Thoracic aorta (tissue), 2 donors: ENCODE results near the gene DMD. TPM values are rescaled to one million over a fixed set of nuclear protein-coding genes. Genes with fewer than 3 reads are reported as not detected.
"Not testable (repeated sequence)": the region's sequence is repeated elsewhere in the genome, so short reads cannot be mapped to it uniquely, and the experiment has no call there.

Source experiments
- ATAC-seq: fragments of 150-250 bp; one replicate; pipeline ENCODE4 v1.8.0; 2017; ENCODE audit warnings: low read depth; ENCODE audit not compliant: insufficient number of reproducible peaks, low FRiP score
- DNase-seq: peaks from one replicate; pipeline ENCODE4 v3.0.0-alpha.2; 2020; ENCODE audit warnings: low spot score
- H3K27ac ChIP-seq, 2 donors: fragments of 200-600 bp; sonication (generic); 1 replicate in 1 of 2; 2 replicates in 1 of 2; pipeline ENCODE4 v1.5.1; 2016; ENCODE audit warnings: mild to moderate bottlenecking in 2 of 2, moderate library complexity in 2 of 2
- H3K27me3 ChIP-seq: fragments of 200-600 bp; sonication (generic); replicated peaks from 2 replicates; pipeline ENCODE4 v1.6.0; 2016; ENCODE audit warnings: mild to moderate bottlenecking; ENCODE audit not compliant: insufficient read depth
- H3K36me3 ChIP-seq: fragments of 200-600 bp; sonication (generic); one replicate; pipeline ENCODE4 v1.5.1; 2016
- H3K4me1 ChIP-seq, 2 donors: fragments of 200-600 bp; sonication (generic); 1 replicate in 1 of 2; 2 replicates in 1 of 2; pipeline versions ENCODE4 v1.5.1 to v1.6.0; 2016; ENCODE audit warnings: low read depth in 2 of 2, mild to moderate bottlenecking in 1 of 2; ENCODE audit not compliant: control insufficient read depth in 1 of 2
- H3K4me3 ChIP-seq: fragments of 200-600 bp; sonication (generic); 2 replicates; pipeline ENCODE4 v1.5.1; 2016; ENCODE audit warnings: mild to moderate bottlenecking
- H3K9me3 ChIP-seq: fragments of 200-600 bp; sonication (generic); 2 replicates; pipeline ENCODE4 v1.5.1; 2016
- total RNA-seq, 2 donors: library from RNA; depleted of rRNA; stranded (reverse); fragments of >200 nt; gene quantifications; one replicate each; pipeline versions ENCODE4 v1.1.0 to v1.2.3, GENCODE V29; 2016
- TF ChIP-seq, protein P1 (sequence below): fragments of 200-600 bp; sonication (generic); IDR thresholded peaks from one replicate; pipeline ENCODE4 v1.5.1; 2019; ENCODE audit warnings: antibody characterized with exemption

Gene DMD
- total RNA-seq, 2 donors from 2014 or later, result 224 to 233 TPM

DNA sequence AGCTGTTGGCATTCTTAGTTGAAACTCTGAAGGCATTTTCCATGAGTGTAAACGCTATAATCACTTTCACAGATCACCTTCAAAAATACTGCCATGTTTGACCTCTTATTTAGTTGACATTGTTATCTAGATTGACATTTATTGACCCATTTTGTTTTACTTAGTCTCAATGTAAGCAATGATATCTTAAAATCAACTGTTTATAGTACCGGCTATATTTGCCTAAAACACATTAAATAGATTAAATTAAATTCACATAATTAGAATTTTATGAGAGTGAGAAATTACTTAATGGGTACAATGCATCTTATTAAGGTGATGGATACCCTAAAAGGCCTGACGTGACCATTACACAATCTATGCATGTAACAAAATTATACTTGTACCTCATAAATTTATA is 1621.8 kb downstream of the DMD start:
- no peaks in the 10 kb centered on the region for H3K9me3 ChIP-seq
- H3K4me3 ChIP-seq, result no peak overlapping the region
- H3K27ac ChIP-seq, result no peak overlapping the region
- no peaks in the 10 kb centered on the region for H3K4me1 ChIP-seq
- DNase-seq (no peak), ATAC-seq (no peak)
- TF ChIP-seq, protein P1, sequence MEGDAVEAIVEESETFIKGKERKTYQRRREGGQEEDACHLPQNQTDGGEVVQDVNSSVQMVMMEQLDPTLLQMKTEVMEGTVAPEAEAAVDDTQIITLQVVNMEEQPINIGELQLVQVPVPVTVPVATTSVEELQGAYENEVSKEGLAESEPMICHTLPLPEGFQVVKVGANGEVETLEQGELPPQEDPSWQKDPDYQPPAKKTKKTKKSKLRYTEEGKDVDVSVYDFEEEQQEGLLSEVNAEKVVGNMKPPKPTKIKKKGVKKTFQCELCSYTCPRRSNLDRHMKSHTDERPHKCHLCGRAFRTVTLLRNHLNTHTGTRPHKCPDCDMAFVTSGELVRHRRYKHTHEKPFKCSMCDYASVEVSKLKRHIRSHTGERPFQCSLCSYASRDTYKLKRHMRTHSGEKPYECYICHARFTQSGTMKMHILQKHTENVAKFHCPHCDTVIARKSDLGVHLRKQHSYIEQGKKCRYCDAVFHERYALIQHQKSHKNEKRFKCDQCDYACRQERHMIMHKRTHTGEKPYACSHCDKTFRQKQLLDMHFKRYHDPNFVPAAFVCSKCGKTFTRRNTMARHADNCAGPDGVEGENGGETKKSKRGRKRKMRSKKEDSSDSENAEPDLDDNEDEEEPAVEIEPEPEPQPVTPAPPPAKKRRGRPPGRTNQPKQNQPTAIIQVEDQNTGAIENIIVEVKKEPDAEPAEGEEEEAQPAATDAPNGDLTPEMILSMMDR, result no peak
- no peaks in the 10 kb centered on the region for H3K27me3 ChIP-seq
- H3K36me3 ChIP-seq, result no peaks in the 10 kb centered on the region

DNA sequence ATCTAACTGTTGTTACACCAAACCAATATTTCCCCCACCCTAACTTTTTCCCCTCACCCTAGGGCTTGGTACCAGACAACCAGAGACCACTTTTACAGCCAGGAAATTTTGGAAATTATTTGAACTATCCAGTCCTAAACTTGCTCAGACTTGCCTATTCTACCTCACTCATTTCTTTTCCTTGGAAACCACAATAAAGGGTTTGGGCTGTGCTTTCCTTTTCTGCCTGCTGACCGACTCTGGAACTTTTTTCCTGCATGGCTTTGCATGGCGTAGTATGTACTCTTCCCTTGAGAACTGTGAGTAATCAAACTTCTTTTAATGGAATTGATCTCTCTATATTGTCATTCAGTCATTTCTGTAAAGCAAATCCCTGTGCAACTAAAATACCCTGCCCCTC is 1623.0 kb downstream of the DMD start:
- H3K36me3 ChIP-seq, result no peaks in the 10 kb centered on the region
- no peaks in the 10 kb centered on the region for H3K27me3 ChIP-seq
- ATAC-seq, result no peak
- TF ChIP-seq, protein P1, result no peak
- no peak for DNase-seq
- H3K4me3 ChIP-seq, result no peak overlapping the region
- no peaks in the 10 kb centered on the region for H3K9me3 ChIP-seq
- H3K4me1 ChIP-seq, result no peaks in the 10 kb centered on the region
- H3K27ac ChIP-seq, result no peak overlapping the region

DNA sequence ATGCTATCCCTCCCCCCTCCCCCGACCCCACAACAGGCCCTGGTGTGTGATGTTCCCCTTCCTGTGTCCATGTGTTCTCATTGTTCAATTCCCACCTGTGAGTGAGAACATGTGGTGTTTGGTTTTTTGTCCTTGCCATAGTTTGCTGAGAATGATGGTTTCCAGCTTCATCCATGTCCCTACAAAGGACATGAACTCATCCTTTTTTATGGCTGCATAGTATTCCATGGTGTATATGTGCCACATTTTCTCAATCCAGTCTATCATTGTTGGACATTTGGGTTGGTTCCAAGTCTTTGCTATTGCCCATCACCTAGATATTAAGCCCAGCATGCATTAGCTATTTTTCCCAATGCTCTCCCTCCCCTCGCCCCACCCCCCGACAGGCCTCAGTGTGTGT is 1627.5 kb downstream of the DMD start:
- not testable (repeated sequence) for H3K4me3 ChIP-seq, H3K27me3 ChIP-seq, H3K9me3 ChIP-seq, H3K36me3 ChIP-seq, H3K4me1 ChIP-seq, DNase-seq, ATAC-seq, H3K27ac ChIP-seq

DNA sequence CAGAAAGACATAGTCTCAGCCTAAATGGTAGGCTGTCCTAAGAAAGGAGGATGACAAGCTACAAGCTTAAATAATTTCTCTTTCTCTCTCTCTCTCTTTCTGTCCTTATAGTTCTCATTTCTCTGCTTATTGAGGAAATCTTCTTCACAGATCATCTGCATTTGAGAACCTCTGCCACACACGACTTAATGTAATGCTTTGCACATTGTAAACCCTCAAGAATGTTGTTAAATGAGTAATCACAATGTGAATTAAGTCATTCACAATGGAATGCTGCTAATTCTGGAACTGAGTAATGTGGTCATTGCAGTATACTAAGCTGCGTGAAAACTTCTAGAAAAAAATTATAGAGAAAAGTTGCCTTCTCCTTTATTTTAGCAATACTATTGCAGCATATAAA is 1630.6 kb downstream of the DMD start:
- no peak for DNase-seq
- Histone ChIP-seq H3K9me3 (no peaks in the 10 kb centered on the region), H3K36me3 (no peaks in the 10 kb centered on the region), H3K4me3 (no peak overlapping the region), H3K27me3 (no peaks in the 10 kb centered on the region), H3K4me1 (peaks cover 0 to 6% of the 10 kb centered on the region in 2 donors), H3K27ac (no peak overlapping the region)
- ATAC-seq, result no peak
- TF ChIP-seq, protein P1, result no peak

DNA sequence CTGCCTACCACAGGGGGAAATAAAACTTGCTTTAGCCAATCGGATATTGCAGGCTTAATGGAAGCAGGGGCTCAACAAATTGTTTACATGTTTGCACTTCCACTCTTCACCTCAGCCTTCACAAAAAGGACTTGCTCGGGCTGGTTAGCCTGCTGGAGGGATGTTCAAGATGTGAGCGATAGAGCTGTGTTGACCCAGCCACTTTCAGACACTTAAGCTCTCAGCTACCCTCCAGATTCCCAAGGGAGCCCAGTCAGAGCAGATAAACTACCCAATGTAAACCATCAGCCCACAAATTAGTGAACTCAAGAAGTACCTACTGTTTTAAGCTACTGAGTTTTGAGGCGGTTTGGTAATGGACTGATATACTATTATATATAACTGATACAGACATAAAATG is 1631.1 kb downstream of the DMD start:
- DNase-seq (no peak), ATAC-seq (no peak)
- Histone ChIP-seq H3K27me3 (no peaks in the 10 kb centered on the region), H3K4me1 (peaks cover 0 to 6% of the 10 kb centered on the region in 2 donors), H3K27ac (no peak overlapping the region), H3K9me3 (no peaks in the 10 kb centered on the region), H3K36me3 (no peaks in the 10 kb centered on the region), H3K4me3 (no peak overlapping the region)
- TF ChIP-seq, protein P1, result no peak

DNA sequence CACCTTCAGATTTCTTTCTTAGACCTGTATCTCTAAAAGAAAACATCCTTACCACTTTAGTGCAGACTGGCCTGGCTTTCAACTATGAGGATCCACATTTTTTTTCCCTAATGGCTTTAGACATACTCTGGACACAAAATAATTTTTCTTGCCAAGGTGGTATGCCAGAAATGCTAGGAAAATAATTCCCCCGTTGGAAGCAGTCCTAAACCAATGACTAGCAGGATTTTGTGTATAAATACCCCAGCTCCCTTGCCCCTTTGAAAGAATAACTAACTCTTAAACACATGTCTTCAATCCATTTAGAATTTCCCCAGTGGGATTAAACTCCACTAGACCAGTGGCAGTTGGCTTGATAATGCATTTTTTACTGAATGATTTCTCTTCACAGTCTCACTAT is 1639.0 kb downstream of the DMD start:
- TF ChIP-seq, protein P1, result no peak
- Histone ChIP-seq H3K4me1 (no peaks in the 10 kb centered on the region), H3K9me3 (no peaks in the 10 kb centered on the region), H3K36me3 (no peaks in the 10 kb centered on the region), H3K27ac (no peak overlapping the region), H3K27me3 (no peaks in the 10 kb centered on the region), H3K4me3 (no peak overlapping the region)
- DNase-seq (no peak), ATAC-seq (no peak)
